WI38 (cell line): ENCODE results near the gene SPDYE4.

ENCODE experiments used
- H3K4me3 ChIP-seq: 2 replicates; pipeline ENCODE4 v1.5.1; 2011; ENCODE audit warnings: low read depth, mild to moderate bottlenecking, control low read depth, low read length
- CTCF ChIP-seq: IDR thresholded peaks from 2 replicates; pipeline ENCODE4 v1.5.1; 2012; ENCODE audit warnings: low read depth, mild to moderate bottlenecking, control low read depth, low read length

The SPDYE4 gene

GRCh38 chr17:8729421-8729820 lies 28.9 kb downstream of the SPDYE4 start:
- H3K4me3 ChIP-seq = no peak overlapping the region
- no peak for TF ChIP-seq CTCF

DNA sequence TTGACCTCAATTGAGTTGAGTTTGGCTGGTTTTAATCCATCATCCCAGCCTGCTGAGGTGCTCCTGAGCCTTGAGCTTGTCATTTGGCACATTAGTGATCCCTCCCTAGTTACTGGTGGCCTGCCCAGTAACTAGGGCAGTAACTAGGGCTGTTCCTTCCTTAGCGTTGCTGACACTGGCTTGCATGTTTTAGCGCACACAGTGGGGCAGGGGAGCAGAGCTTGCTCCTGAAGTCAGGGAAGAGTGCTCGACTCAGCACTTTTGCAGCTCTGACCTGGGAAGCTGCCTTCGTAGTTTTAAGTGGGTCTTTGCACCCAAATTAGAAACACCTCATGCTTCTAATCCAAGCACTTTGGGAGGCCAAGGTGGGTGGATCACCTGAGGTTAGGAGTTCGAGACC lies 29.4 kb downstream of the SPDYE4 start:
- TF ChIP-seq CTCF = no peak
- no peak overlapping the region for H3K4me3 ChIP-seq

DNA sequence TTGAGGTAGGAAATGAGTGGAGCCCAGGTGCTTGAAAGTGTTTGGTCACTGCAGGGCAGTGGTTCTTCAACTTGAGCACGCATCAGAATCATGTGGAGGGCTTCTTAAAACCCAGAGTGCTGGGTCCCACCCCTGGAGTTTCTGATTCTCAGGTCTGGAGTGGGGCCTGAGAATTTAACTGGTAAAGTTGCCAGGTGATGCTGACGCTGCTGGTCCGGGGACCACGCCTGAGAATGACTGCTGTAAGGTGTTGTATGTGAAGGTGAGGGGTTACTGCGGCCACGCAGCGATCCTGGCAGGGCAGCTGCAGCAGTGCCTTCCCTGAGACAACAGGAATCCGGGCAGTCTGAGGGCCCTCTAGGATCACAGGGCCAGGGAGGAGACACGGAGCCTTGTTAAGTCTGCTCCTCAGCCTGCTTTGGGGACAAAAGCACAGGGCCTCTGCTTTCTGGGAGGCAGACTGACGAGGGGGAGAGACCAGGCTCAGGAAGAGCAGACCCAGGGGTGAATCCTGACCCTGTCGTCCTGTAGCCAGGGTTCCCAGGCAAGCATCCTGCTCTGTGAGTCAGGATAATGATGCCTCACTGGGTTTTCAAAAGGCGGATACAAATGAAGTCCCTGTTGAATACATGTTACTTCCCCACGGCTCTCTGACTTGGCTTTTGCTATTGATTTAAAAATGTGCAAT lies 30.0 kb downstream of the SPDYE4 start:
- no peak overlapping the region for H3K4me3 ChIP-seq
- TF ChIP-seq CTCF = no peak

DNA sequence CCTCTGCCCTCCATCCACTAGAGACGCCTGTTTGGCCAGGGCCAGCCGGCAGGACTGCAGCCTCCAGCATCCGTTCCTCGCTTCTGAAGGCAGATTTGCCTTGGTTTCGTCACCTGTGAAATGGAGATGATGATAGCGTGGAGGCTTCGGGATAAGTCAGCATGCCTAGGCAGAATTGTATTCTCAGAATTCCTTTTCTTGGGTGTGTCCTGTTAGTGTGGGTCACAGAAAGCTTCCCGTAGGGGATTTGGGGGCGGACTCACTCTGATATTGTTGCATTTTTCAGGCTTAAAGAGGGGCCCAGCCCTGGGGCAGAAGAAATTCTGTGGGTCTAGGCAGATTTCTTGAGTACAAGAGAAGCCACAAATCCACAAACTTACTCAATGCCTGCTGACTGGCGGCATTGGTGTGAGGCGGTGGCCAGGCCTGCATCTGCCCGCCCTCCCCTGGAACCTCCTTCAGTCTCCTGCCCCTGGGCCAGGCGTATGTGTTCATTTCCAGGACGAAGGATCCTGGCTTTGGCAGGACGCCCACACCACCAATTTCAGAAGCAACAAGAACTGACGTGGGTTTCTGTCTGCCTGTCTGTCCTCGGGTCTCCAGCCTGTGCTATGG lies 31.3 kb downstream of the SPDYE4 start:
- no peak overlapping the region for H3K4me3 ChIP-seq

GRCh38 chr17:8725881-8726876 lies 32.2 kb downstream of the SPDYE4 start:
- H3K4me3 ChIP-seq = no peak overlapping the region
- TF ChIP-seq CTCF = no peak

More for the DNA sequence above, 31.3 kb downstream of the SPDYE4 start:
- TF ChIP-seq CTCF = no peak

- H3K4me3 ChIP-seq = no peak overlapping the region
Measured at GRCh38 chr17:8724451-8724850, 33.9 kb downstream of the SPDYE4 start.

More at GRCh38 chr17:8724451-8724850, 33.9 kb downstream of the SPDYE4 start:
- no peak for TF ChIP-seq CTCF
